Endothelial cell of umbilical vein (primary cell): Measurements from ENCODE around the gene ABHD11.
A peak's percentile ranks its signal among the peaks of the same experiment; 100 is the strongest.

Source experiments
- CTCF ChIP-seq, 2 donors: IDR thresholded peaks; 1 replicate in 1 of 2; 2 replicates in 1 of 2; pipeline ENCODE4 v1.5.1; 2011; ENCODE audit warnings: low read length in 2 of 2, mild to moderate bottlenecking in 2 of 2, moderate library complexity in 2 of 2, control low read depth in 1 of 2, inconsistent platforms in 1 of 2, low read depth in 1 of 2; ENCODE audit not compliant: insufficient read depth in 1 of 2; ENCODE audit errors: extremely low read depth in 1 of 2
- EZH2 ChIP-seq: IDR thresholded peaks from 2 replicates; pipeline ENCODE4 v1.6.1; 2012; ENCODE audit warnings: borderline replicate concordance, low read depth, mild to moderate bottlenecking, moderate library complexity, low read length, inconsistent platforms; ENCODE audit not compliant: severe bottlenecking
- FOS ChIP-seq: IDR thresholded peaks from 2 replicates; pipeline ENCODE4 v1.6.1; 2011; ENCODE audit warnings: mild to moderate bottlenecking, low read length, moderate library complexity, borderline replicate concordance; ENCODE audit not compliant: insufficient read depth
- JUN ChIP-seq: IDR thresholded peaks from 2 replicates; pipeline ENCODE4 v1.6.1; 2011; ENCODE audit warnings: borderline replicate concordance, low read depth; ENCODE audit not compliant: insufficient read length, insufficient read depth
- MAX ChIP-seq: IDR thresholded peaks from 2 replicates; pipeline ENCODE4 v1.6.1; 2011; ENCODE audit not compliant: insufficient read depth, insufficient read length
- MYC ChIP-seq: IDR thresholded peaks from one replicate; pipeline ENCODE4 v1.6.1; 2011; ENCODE audit warnings: mild to moderate bottlenecking, low read depth, low read length
- POLR2A ChIP-seq: IDR thresholded peaks from 2 replicates; pipeline ENCODE4 v1.6.1; 2012; ENCODE audit warnings: low read depth, mild to moderate bottlenecking, control low read depth, low read length

- TF ChIP-seq EZH2 (no peak), CTCF (IDR thresholded peaks at IDR 0.05; ENCODE audit: extremely low read depth in 1 of 2, insufficient read depth in 1 of 2, low read depth in 1 of 2, low read length in 2 of 2) (no peak), MYC (no peak), POLR2A (peak; percentile 89), MAX (no peak), JUN (no peak), FOS (no peak)
Observed at GRCh38 chr7:73738612-73739386, at the start of gene ABHD11.
